Adrenal gland (tissue), 12 donors: ENCODE measurements around the gene RGL1. TPM values are rescaled to one million over a fixed set of nuclear protein-coding genes. Genes with fewer than 3 reads are reported as not detected.

Experiments
- DNase-seq, 7 donors: peaks; one replicate each; pipeline ENCODE4 v3.0.0-alpha.2; 2019 to 2020
- H3K27ac ChIP-seq, 5 donors: fragments of 200-600 bp; sonication (generic) in 4 of 5; 1 replicate in 3 of 5; 2 replicates in 2 of 5; pipeline versions ENCODE4 v1.5.1 to v1.8.0; 2016 to 2020; ENCODE audit warnings: mild to moderate bottlenecking in 1 of 5
- H3K27me3 ChIP-seq: fragments of 200-600 bp; 2 replicates; pipeline ENCODE4 v1.8.0; 2021
- H3K36me3 ChIP-seq, 2 donors: fragments of 200-600 bp; replicated peaks in 1 of 2; 1 replicate in 1 of 2; 2 replicates in 1 of 2; pipeline versions ENCODE4 v1.5.1 to v1.8.0; 2018 to 2022
- H3K4me1 ChIP-seq, 2 donors: fragments of 200-600 bp; replicated peaks in 1 of 2; 1 replicate in 1 of 2; 2 replicates in 1 of 2; pipeline versions ENCODE4 v1.5.1 to v1.8.0; 2018 to 2021
- H3K4me3 ChIP-seq, 4 donors: fragments of 200-600 bp; sonication (generic) in 3 of 4; one replicate each; pipeline ENCODE4 v1.5.1; 2016 to 2018
- H3K9me3 ChIP-seq, 3 donors: fragments of 200-600 bp; sonication (generic) in 1 of 3; replicated peaks in 1 of 3; 1 replicate in 2 of 3; 2 replicates in 1 of 3; pipeline versions ENCODE4 v1.5.1 to v1.8.0; 2016 to 2021
- POLR2A ChIP-seq, 2 donors: fragments of 450-650 bp; IDR thresholded peaks; one replicate each; pipeline ENCODE4 v1.6.1; 2017; ENCODE audit warnings: antibody characterized with exemption in 2 of 2, mild to moderate bottlenecking in 2 of 2, moderate library complexity in 1 of 2
- WGBS, 4 donors: extraction: QIAGEN DNeasy Blood & Tissue Kit in 2 of 4; methylation state at CpG; one replicate each; pipeline versions ENCODE4 v1.1.5 to v1.1.7; 2013 to 2017; 5-methylcytosine and 5-hydroxymethylcytosine counted together
- intact Hi-C, 2 donors: fragments of 100-400 bp; cut with DNase I; formaldehyde crosslinking; loops; one replicate each; pipeline versions ENCODE4 v1.14.1 to v1.15.0; 2022 to 2023
- polyA plus RNA-seq, 3 donors: library from polyadenylated mRNA; stranded (reverse); fragments of 200-250 nt in 2 of 3; fragments of 350-450 nt in 1 of 3; fragmentation: Illumina TruSeq in 1 of 3; extraction: RNeasy Lipid Tissue Mini Kit (QIAGEN cat#74804) in 1 of 3; gene quantifications; one replicate each; pipeline ENCODE4 v1.2.3, GENCODE V29; 2013 to 2014
- total RNA-seq, 9 donors: library from RNA; depleted of rRNA in 4 of 9; stranded (reverse); fragments of >200 nt in 4 of 9; fragments of 120-200 nt in 1 of 9; fragmentation: NEBNext Ultra II Directional in 1 of 9; extraction: Animal tissue kit (Norgen Biotek cat#: 25700) in 1 of 9; gene quantifications; one replicate each; pipeline versions ENCODE4 v1.1.0 to v1.2.4, GENCODE V29; 2013 to 2023
- TF ChIP-seq, protein P1 (sequence below), 6 experiments: fragments of 450-650 bp in 4 of 6; fragments of 200-600 bp in 2 of 6; sonication (generic) in 1 of 6; IDR thresholded peaks; 1 replicate in 5 of 6; 2 replicates in 1 of 6; pipeline versions ENCODE4 v1.5.1 to v1.8.0; 2016 to 2021; ENCODE audit warnings: antibody characterized with exemption in 6 of 6, mild to moderate bottlenecking in 2 of 6, moderate library complexity in 1 of 6
- donor health status: healthy with polysubstance abuse.
- donor health status: Bipolar disorder and iron deficiency.
- donor health status: DM: yes; HTN: yes; CAD: no.
- donor health status: DM: no; HTN: no; CAD: no.
- donor health status: DM: no; HTN: no; CAD: no.
- donor health status: DM: yes; HTN: yes; CAD: no.

RGL1 gene
- total and polyA plus RNA-seq, 12 donors, result 15.5 to 76.9 (median 34.9) TPM

DNA sequence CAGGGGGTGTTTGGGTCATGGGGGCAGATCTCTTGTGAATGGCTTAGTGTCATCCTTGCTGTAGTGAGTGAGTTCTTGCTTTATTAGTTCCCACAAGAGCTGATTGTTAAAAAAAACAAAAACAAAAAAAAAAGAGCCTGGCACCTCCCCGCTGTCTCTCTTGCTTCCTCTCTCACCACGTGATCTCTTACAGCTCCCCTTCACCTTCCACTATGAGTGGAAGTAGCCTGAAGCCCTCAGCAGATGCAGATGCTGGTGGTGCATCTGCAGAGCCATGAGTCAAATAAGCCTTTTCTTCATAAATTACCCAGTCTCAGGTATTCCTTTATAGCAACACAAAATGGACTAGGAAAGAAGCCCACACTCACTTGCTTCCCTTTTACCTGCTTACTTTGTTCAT is 17.2 kb upstream of the RGL1 start:
- Histone ChIP-seq H3K4me1 (peaks cover 4 to 33% of the 10 kb centered on the region in 2 donors), H3K9me3 (no peaks in the 10 kb centered on the region), H3K36me3 (no peaks in the 10 kb centered on the region), H3K27me3 (no peaks in the 10 kb centered on the region), H3K4me3 (no peak overlapping the region), H3K27ac (no peak overlapping the region)
- TF ChIP-seq, protein P1, sequence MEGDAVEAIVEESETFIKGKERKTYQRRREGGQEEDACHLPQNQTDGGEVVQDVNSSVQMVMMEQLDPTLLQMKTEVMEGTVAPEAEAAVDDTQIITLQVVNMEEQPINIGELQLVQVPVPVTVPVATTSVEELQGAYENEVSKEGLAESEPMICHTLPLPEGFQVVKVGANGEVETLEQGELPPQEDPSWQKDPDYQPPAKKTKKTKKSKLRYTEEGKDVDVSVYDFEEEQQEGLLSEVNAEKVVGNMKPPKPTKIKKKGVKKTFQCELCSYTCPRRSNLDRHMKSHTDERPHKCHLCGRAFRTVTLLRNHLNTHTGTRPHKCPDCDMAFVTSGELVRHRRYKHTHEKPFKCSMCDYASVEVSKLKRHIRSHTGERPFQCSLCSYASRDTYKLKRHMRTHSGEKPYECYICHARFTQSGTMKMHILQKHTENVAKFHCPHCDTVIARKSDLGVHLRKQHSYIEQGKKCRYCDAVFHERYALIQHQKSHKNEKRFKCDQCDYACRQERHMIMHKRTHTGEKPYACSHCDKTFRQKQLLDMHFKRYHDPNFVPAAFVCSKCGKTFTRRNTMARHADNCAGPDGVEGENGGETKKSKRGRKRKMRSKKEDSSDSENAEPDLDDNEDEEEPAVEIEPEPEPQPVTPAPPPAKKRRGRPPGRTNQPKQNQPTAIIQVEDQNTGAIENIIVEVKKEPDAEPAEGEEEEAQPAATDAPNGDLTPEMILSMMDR (IDR thresholded peaks at IDR 0.05), result no peak
- no peak for TF ChIP-seq POLR2A (IDR thresholded peaks at IDR 0.05)
- intact Hi-C loops, result no loop called here
- DNase-seq, result no peak
- WGBS, 4 donors, result 70 to 80% (median 77%) methylated on average over 2 of the region's 2 CpGs

DNA sequence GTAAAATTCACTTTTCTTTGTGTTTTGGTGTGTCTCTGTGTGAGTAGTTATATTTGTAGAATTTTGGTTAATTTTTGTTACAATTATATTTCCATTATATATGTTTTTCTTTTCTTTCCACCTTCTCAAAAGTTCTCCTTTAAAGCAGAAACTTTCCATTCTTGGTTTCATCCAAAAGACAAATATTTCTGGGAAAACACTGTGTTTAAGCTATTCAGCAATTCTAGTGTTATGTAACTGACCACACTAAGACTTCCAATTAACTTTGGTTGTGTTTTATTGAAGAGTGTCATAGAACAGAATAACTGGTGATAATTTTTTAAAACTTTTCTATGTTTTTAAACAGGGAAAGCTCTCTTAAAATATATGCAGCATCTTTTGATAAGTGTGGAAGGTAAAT is 13.6 kb upstream of the RGL1 start:
- H3K36me3 ChIP-seq, result no peaks in the 10 kb centered on the region
- no peak overlapping the region for H3K27ac ChIP-seq
- H3K4me1 ChIP-seq, result peaks cover 0 to 16% of the 10 kb centered on the region in 2 donors
- no peaks in the 10 kb centered on the region for H3K27me3 ChIP-seq
- H3K4me3 ChIP-seq, result no peak overlapping the region
- DNase-seq, result no peak
- intact Hi-C loops, result no loop called here
- no peaks in the 10 kb centered on the region for H3K9me3 ChIP-seq
- TF ChIP-seq, protein P1 (IDR thresholded peaks at IDR 0.05), result no peak
- no peak for TF ChIP-seq POLR2A (IDR thresholded peaks at IDR 0.05)

DNA sequence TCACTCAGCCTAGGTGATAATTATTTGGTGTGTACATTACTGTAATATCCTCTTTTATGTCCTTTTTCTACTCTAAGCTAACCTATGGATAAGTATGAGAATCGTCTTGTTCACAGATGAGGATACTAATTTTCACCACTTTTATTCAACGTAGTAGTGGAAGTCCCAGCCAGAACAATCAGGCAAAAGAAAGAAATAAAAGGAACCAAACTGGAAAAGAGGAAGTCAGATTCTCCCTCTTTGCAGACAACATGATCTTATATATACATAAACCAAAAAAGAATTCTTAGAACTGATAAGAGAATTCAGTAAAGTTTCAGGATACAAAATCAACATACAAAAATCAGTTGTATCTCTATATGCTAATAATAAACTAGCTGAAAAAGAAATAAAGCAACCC is 12.6 kb upstream of the RGL1 start:
- intact Hi-C loops, result no loop called here
- H3K4me3 ChIP-seq, result no peak overlapping the region
- no peaks in the 10 kb centered on the region for H3K36me3 ChIP-seq
- H3K9me3 ChIP-seq, result no peaks in the 10 kb centered on the region
- 77 to 83% (median 82%) methylated on average over 2 of the region's 2 CpGs for WGBS, 4 donors
- no peaks in the 10 kb centered on the region for H3K27me3 ChIP-seq
- no peak for TF ChIP-seq POLR2A (IDR thresholded peaks at IDR 0.05)
- no peak overlapping the region for H3K27ac ChIP-seq
- H3K4me1 ChIP-seq, result peaks cover 0 to 16% of the 10 kb centered on the region in 2 donors
- no peak for DNase-seq

DNA sequence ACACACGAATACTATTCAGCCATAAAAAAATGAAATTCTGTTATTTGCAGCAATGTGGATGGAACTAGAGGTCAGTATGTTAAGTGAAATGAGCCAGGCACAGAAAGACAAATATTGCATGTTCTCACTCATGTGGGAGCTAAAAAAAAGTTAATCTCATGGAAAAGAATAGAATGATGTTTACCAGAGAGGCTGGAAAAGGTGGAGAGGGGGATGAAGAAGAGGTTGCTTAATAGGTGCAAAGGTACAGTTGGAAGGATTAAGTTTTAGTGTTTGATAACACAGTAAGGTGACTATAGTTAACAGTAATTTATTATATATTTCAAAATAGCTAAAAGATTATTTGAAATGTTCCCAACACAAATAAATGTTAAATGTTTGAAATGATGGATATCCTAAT is 10.8 kb upstream of the RGL1 start:
- Histone ChIP-seq H3K4me3 (no peak overlapping the region), H3K27me3 (no peaks in the 10 kb centered on the region), H3K4me1 (peaks cover 0 to 16% of the 10 kb centered on the region in 2 donors), H3K27ac (no peak overlapping the region), H3K36me3 (no peaks in the 10 kb centered on the region), H3K9me3 (no peaks in the 10 kb centered on the region)
- TF ChIP-seq POLR2A (IDR thresholded peaks at IDR 0.05), result no peak
- TF ChIP-seq, protein P1 (IDR thresholded peaks at IDR 0.05), result no peak
- intact Hi-C loops, result no loop called here
- no peak for DNase-seq
- 63 to 88% (median 70%) methylated on average over 1 of the region's 1 CpG for WGBS, 4 donors

DNA sequence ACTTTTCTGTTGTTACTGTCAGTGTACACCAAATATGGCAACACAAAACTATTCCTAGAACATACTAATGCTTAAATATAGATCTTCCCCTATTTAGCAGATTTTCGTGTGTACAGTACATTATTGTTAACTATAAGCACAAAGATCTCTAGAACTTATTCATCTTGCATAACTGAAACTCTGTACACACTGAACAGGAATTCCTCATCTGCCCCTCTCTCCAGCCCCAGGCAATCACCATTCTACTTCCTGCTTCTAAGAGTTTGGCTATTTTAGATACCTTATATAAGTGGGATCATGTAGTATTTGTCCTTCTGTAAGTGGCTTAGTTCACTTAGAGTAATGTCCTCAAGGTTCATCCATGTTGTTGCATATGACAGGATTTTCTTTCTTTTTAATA is 4.5 kb upstream of the RGL1 start:
- no peaks in the 10 kb centered on the region for H3K36me3 ChIP-seq
- TF ChIP-seq POLR2A (IDR thresholded peaks at IDR 0.05), result no peak
- TF ChIP-seq, protein P1 (IDR thresholded peaks at IDR 0.05), result no peak

More for the DNA sequence above, 4.5 kb upstream of the RGL1 start:
- intact Hi-C loops, result no loop called here
- H3K27ac ChIP-seq, result no peak overlapping the region
- peaks cover 0 to 6% (median 0%) of the 10 kb centered on the region in 3 donors for H3K9me3 ChIP-seq
- no peak for DNase-seq
- WGBS, 4 donors, result 70 to 93% (median 77%) methylated on average over 1 of the region's 1 CpG
- no peaks in the 10 kb centered on the region for H3K27me3 ChIP-seq
- H3K4me1 ChIP-seq, result no peaks in the 10 kb centered on the region
- no peak overlapping the region for H3K4me3 ChIP-seq
